CD4-positive, alpha-beta T cell treated with Interleukin-1 beta for 1 hour (primary cell): ENCODE results near the gene CRIP1.
A peak's percentile ranks its signal among the peaks of the same experiment; 100 is the strongest.

Source experiments
- DNase-seq, 2 donors: peaks; one replicate each; pipeline ENCODE4 v3.0.0-alpha.2; 2020 to 2022

Gene CRIP1

GRCh38 chr14:105471297-105471821 is 15.3 kb upstream of the CRIP1 start:
- DNase-seq, result no peak

- no peak for DNase-seq
Observed at GRCh38 chr14:105471823-105472485, 14.7 kb upstream of the CRIP1 start.

- DNase-seq, result no peak
Observed at GRCh38 chr14:105472486-105472991, 14.1 kb upstream of the CRIP1 start.

GRCh38 chr14:105473033-105473676 is 13.5 kb upstream of the CRIP1 start:
- no peak for DNase-seq

GRCh38 chr14:105473677-105474482 is 12.8 kb upstream of the CRIP1 start:
- DNase-seq, result peak; percentile 77 to 82

GRCh38 chr14:105474483-105475268 is 12.0 kb upstream of the CRIP1 start, which contains the start of gene CRIP2:
CRIP2 (plus strand) TSS chr14:105474821; CDS start chr14:105474863, 42 bp downstream.
- peak; percentile 57 to 69 for DNase-seq

GRCh38 chr14:105475269-105476096 is 11.2 kb upstream of the CRIP1 start:
- no peak for DNase-seq

- no peak for DNase-seq
Observed at GRCh38 chr14:105476097-105476830, 10.4 kb upstream of the CRIP1 start.

GRCh38 chr14:105476831-105477659 is 9.6 kb upstream of the CRIP1 start:
- DNase-seq, result no peak

- peak; percentile 82 to 88 for DNase-seq
Observed at GRCh38 chr14:105477660-105478397, 8.9 kb upstream of the CRIP1 start.

GRCh38 chr14:105478398-105479251 is 8.1 kb upstream of the CRIP1 start:
- DNase-seq, result peak; percentile 50 to 64

GRCh38 chr14:105479431-105480158 is 7.1 kb upstream of the CRIP1 start:
- DNase-seq, result peak; percentile 15 to 28

GRCh38 chr14:105480199-105480746 is 6.4 kb upstream of the CRIP1 start:
- DNase-seq, result no peak

GRCh38 chr14:105480807-105481801 is 5.6 kb upstream of the CRIP1 start:
- DNase-seq, result peak; percentile 92 to 94

- peak; percentile 98 to 99 for DNase-seq
Observed at GRCh38 chr14:105481886-105482457, 4.7 kb upstream of the CRIP1 start.
